Forelimb muscle (tissue), 1 donor: ENCODE data around the gene PRTN3. TPM values are rescaled to one million over a fixed set of nuclear protein-coding genes. Genes with fewer than 3 reads are reported as not detected.

Experiments
- polyA plus RNA-seq: library from polyadenylated mRNA; unstranded; fragments of 120-200 nt; gene quantifications from one replicate; pipeline ENCODE4 v1.2.1, GENCODE V29; 2013; ENCODE audit not compliant: insufficient read length

PRTN3 gene
- polyA plus RNA-seq, 1 donor, result 2.6 TPM

Other genes starting within 250 kb of the PRTN3 start
- gene POLRMT, start 207.5 kb upstream of the PRTN3 start, polyA plus RNA-seq, result 36.1 TPM
- 0.20 TPM for gene FGF22, start 201.1 kb upstream of the PRTN3 start, polyA plus RNA-seq
- 27.6 TPM for gene RNF126, start 177.8 kb upstream of the PRTN3 start, polyA plus RNA-seq
- 17.8 TPM for gene FSTL3, start 164.6 kb upstream of the PRTN3 start, polyA plus RNA-seq
- 0.44 TPM for gene PRSS57, start 145.5 kb upstream of the PRTN3 start, polyA plus RNA-seq
- gene PALM, start 132.1 kb upstream of the PRTN3 start, polyA plus RNA-seq, result 36.5 TPM
- 0.19 TPM for gene MISP, start 89.9 kb upstream of the PRTN3 start, polyA plus RNA-seq
- gene PTBP1, start 43.5 kb upstream of the PRTN3 start, polyA plus RNA-seq, result 101 TPM
- gene PLPPR3, start 19.0 kb upstream of the PRTN3 start, polyA plus RNA-seq, result 0.52 TPM
- 1.7 TPM for gene AZU1, start 13.2 kb upstream of the PRTN3 start, polyA plus RNA-seq
- gene ELANE, start 11.3 kb downstream of the PRTN3 start, polyA plus RNA-seq, result 0.40 TPM
- 1.4 TPM for gene CFD, start 18.7 kb downstream of the PRTN3 start, polyA plus RNA-seq
- gene MED16, start 52.2 kb downstream of the PRTN3 start, polyA plus RNA-seq, result 33.7 TPM
- not detected for gene RNU6-9, start 52.5 kb downstream of the PRTN3 start, polyA plus RNA-seq
- 27.5 TPM for gene R3HDM4, start 72.2 kb downstream of the PRTN3 start, polyA plus RNA-seq
- not detected for gene KISS1R, start 76.3 kb downstream of the PRTN3 start, polyA plus RNA-seq
- 11.4 TPM for gene ARID3A, start 85.0 kb downstream of the PRTN3 start, polyA plus RNA-seq
- gene WDR18, start 143.3 kb downstream of the PRTN3 start, polyA plus RNA-seq, result 23.5 TPM
- gene GRIN3B, start 159.4 kb downstream of the PRTN3 start, polyA plus RNA-seq, result 0.13 TPM
- gene TMEM259, start 180.1 kb downstream of the PRTN3 start, polyA plus RNA-seq, result 75.5 TPM
- not detected for gene RNU6-2, start 180.5 kb downstream of the PRTN3 start, polyA plus RNA-seq
- gene CNN2, start 185.6 kb downstream of the PRTN3 start, polyA plus RNA-seq, result 45.2 TPM
- 20.6 TPM for gene ABCA7, start 199.1 kb downstream of the PRTN3 start, polyA plus RNA-seq
- gene ARHGAP45, start 226.2 kb downstream of the PRTN3 start, polyA plus RNA-seq, result 8.4 TPM